RKO (cell line): ENCODE data around the gene FBXL7.
"Not testable (repeated sequence)": the region's sequence is repeated elsewhere in the genome, so short reads cannot be mapped to it uniquely, and the experiment has no call there.

Experiments used
- DNase-seq: peaks from one replicate; pipeline ENCODE4 v3.0.0-alpha.2; 2016; ENCODE audit warnings: low spot score

FBXL7 gene

GRCh38 chr5:15808577-15808976 lies 308.6 kb downstream of the FBXL7 start:
- DNase-seq, result no peak

GRCh38 chr5:15819617-15820016 lies 319.6 kb downstream of the FBXL7 start:
- no peak for DNase-seq

- no peak for DNase-seq
Observed at GRCh38 chr5:15821506-15821905, 321.5 kb downstream of the FBXL7 start.

GRCh38 chr5:15823398-15823797 lies 323.4 kb downstream of the FBXL7 start:
- no peak for DNase-seq

- DNase-seq, result no peak
Observed at GRCh38 chr5:15827741-15828140, 327.8 kb downstream of the FBXL7 start.

- DNase-seq, result no peak
Observed at GRCh38 chr5:15831408-15831807, 331.4 kb downstream of the FBXL7 start.

- no peak for DNase-seq
Observed at GRCh38 chr5:15833365-15833764, 333.4 kb downstream of the FBXL7 start.

GRCh38 chr5:15834596-15835245 lies 334.7 kb downstream of the FBXL7 start:
- DNase-seq, result peak; percentile 11

GRCh38 chr5:15835514-15835913 lies 335.5 kb downstream of the FBXL7 start:
- DNase-seq, result no peak

GRCh38 chr5:15837551-15838289 lies 337.7 kb downstream of the FBXL7 start:
- DNase-seq, result no peak

GRCh38 chr5:15844253-15844652 lies 344.3 kb downstream of the FBXL7 start:
- DNase-seq, result no peak

- DNase-seq, result no peak
Observed at GRCh38 chr5:15844871-15845270, 344.9 kb downstream of the FBXL7 start.

- no peak for DNase-seq
Observed at GRCh38 chr5:15850536-15850935, 350.6 kb downstream of the FBXL7 start.

- DNase-seq, result no peak
Observed at GRCh38 chr5:15850939-15851341, 351.0 kb downstream of the FBXL7 start.

- DNase-seq, result no peak
Observed at GRCh38 chr5:15852217-15852616, 352.2 kb downstream of the FBXL7 start.

- DNase-seq, result no peak
Observed at GRCh38 chr5:15852949-15853348, 353.0 kb downstream of the FBXL7 start.

GRCh38 chr5:15858326-15858725 lies 358.3 kb downstream of the FBXL7 start:
- DNase-seq, result no peak

GRCh38 chr5:15864536-15865215 lies 364.7 kb downstream of the FBXL7 start:
- DNase-seq, result no peak

- not testable (repeated sequence) for DNase-seq
Observed at GRCh38 chr5:15872259-15872658, 372.3 kb downstream of the FBXL7 start.

- no peak for DNase-seq
Observed at GRCh38 chr5:15877914-15878313, 377.9 kb downstream of the FBXL7 start.

GRCh38 chr5:15880201-15880600 lies 380.2 kb downstream of the FBXL7 start:
- DNase-seq, result no peak

- DNase-seq, result no peak
Observed at GRCh38 chr5:15885156-15885555, 385.2 kb downstream of the FBXL7 start.

GRCh38 chr5:15886156-15886555 lies 386.2 kb downstream of the FBXL7 start:
- DNase-seq, result no peak
